ENCODE data around the gene UQCRQ. TPM values are rescaled to one million over a fixed set of nuclear protein-coding genes. Genes with fewer than 3 reads are reported as not detected.

The UQCRQ gene
- total and polyA plus RNA-seq, 2 of the 13 experiments (the other 11 are each of a cell fraction or from before 2014, with no cell fraction given) = 257 to 575 TPM

DNA sequence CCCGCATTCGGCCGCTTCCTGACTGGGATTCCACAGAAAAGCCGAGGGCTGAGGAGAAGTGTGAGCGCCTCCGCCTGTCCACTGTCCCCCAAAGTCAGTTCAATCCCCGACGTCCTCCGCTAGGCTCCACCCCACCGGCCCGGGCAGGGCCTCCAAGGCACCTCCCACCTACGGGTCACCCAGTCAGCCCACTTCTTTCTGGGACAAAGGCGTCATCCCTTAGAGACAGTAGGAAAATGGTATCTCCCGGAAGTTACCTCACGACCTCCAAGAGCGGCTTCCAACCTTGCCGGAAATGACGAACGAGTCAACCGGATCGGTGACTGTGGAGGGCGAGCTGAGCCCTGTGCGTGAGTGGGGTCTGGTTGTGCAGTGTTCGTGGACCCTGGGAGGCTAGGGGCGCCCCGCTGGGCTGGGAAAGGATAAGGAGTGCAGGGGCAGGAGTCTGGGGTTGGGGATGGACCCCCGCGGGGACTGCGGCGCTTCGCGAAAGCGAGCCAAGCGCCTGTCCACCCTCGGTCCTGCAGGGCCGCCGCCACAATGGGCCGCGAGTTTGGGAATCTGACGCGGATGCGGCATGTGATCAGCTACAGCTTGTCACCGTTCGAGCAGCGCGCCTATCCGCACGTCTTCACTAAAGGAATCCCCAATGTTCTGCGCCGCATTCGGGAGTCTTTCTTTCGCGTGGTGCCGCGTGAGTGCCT lies at the start of gene UQCRQ, which contains the start of gene GDF9 (continued):
- peak; percentile 78 for TF ChIP-seq BRF2 (CRISPR knock-in tag; IDR thresholded peaks at IDR 0.05)
- 0 out of 2 replicates have a peak, but pooled peaks have one; percentile 37 for TF ChIP-seq CBX5 (CRISPR knock-in tag; IDR thresholded peaks at IDR 0.05; ENCODE audit: borderline replicate concordance)
- TF ChIP-seq PBX2 (CRISPR knock-in tag; IDR thresholded peaks at IDR 0.05) = no peak
- TF ChIP-seq SIX4 (CRISPR knock-in tag; IDR thresholded peaks at IDR 0.05) = 0 out of 2 replicates have a peak, but pooled peaks have one; percentile 42
- no peak; the same call in 1 of the 2 replicates for TF ChIP-seq MAZ (IDR thresholded peaks at IDR 0.05; ENCODE audit: borderline replicate concordance, low read depth, low read length)
- peak; percentile 87 for TF ChIP-seq MAZ (CRISPR knock-in tag; IDR thresholded peaks at IDR 0.05; ENCODE audit: low read depth)
- TF ChIP-seq ZSCAN12 (CRISPR knock-in tag; IDR thresholded peaks at IDR 0.05) = 0 out of 2 replicates have a peak, but pooled peaks have one; percentile 18
- TF ChIP-seq MTA3 (CRISPR knock-in tag; IDR thresholded peaks at IDR 0.05) = no peak
- 0 out of 2 replicates have a peak, but pooled peaks have one; percentile 17 for TF ChIP-seq MXD4 (CRISPR knock-in tag; IDR thresholded peaks at IDR 0.05)
- TF ChIP-seq, protein P1, sequence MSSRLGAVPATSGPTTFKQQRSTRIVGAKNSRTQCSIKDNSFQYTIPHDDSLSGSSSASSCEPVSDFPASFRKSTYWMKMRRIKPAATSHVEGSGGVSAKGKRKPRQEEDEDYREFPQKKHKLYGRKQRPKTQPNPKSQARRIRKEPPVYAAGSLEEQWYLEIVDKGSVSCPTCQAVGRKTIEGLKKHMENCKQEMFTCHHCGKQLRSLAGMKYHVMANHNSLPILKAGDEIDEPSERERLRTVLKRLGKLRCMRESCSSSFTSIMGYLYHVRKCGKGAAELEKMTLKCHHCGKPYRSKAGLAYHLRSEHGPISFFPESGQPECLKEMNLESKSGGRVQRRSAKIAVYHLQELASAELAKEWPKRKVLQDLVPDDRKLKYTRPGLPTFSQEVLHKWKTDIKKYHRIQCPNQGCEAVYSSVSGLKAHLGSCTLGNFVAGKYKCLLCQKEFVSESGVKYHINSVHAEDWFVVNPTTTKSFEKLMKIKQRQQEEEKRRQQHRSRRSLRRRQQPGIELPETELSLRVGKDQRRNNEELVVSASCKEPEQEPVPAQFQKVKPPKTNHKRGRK (CRISPR knock-in tag; IDR thresholded peaks at IDR 0.05) = no peak
- no peak for TF ChIP-seq SNAI1 (CRISPR knock-in tag; IDR thresholded peaks at IDR 0.05; ENCODE audit: borderline replicate concordance)
- no peak for TF ChIP-seq RFX5 (IDR thresholded peaks at IDR 0.05; ENCODE audit: low read depth, low read length)
- TF ChIP-seq HNRNPLL (IDR thresholded peaks at IDR 0.05; ENCODE audit: low read depth, low read length, poor library complexity, severe bottlenecking) = peak; percentile 54
- TF ChIP-seq RCOR2 (CRISPR knock-in tag; IDR thresholded peaks at IDR 0.05) = peak; percentile 70
- TF ChIP-seq, protein P2, sequence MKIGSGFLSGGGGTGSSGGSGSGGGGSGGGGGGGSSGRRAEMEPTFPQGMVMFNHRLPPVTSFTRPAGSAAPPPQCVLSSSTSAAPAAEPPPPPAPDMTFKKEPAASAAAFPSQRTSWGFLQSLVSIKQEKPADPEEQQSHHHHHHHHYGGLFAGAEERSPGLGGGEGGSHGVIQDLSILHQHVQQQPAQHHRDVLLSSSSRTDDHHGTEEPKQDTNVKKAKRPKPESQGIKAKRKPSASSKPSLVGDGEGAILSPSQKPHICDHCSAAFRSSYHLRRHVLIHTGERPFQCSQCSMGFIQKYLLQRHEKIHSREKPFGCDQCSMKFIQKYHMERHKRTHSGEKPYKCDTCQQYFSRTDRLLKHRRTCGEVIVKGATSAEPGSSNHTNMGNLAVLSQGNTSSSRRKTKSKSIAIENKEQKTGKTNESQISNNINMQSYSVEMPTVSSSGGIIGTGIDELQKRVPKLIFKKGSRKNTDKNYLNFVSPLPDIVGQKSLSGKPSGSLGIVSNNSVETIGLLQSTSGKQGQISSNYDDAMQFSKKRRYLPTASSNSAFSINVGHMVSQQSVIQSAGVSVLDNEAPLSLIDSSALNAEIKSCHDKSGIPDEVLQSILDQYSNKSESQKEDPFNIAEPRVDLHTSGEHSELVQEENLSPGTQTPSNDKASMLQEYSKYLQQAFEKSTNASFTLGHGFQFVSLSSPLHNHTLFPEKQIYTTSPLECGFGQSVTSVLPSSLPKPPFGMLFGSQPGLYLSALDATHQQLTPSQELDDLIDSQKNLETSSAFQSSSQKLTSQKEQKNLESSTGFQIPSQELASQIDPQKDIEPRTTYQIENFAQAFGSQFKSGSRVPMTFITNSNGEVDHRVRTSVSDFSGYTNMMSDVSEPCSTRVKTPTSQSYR (CRISPR knock-in tag; IDR thresholded peaks at IDR 0.05; ENCODE audit: borderline replicate concordance) = no peak; the same call in 1 of the 2 replicates
- TF ChIP-seq FOSL1 (CRISPR knock-in tag; IDR thresholded peaks at IDR 0.05; ENCODE audit: borderline replicate concordance) = no peak
- no peak for TF ChIP-seq ZNF672 (CRISPR knock-in tag; IDR thresholded peaks at IDR 0.05)
- peak; percentile 74; the same call in 1 of the 2 replicates for TF ChIP-seq ZNF430 (CRISPR knock-in tag; IDR thresholded peaks at IDR 0.05)
- TF ChIP-seq ZBTB8A (CRISPR knock-in tag; IDR thresholded peaks at IDR 0.05; ENCODE audit: borderline replicate concordance, low read depth) = peak; percentile 96
- TF ChIP-seq ZNF616 (CRISPR knock-in tag; IDR thresholded peaks at IDR 0.05; ENCODE audit: low read depth) = no peak
- TF ChIP-seq ZNF703 (CRISPR knock-in tag; IDR thresholded peaks at IDR 0.05; ENCODE audit: borderline replicate concordance) = no peak
- TF ChIP-seq NAIF1 (CRISPR knock-in tag; IDR thresholded peaks at IDR 0.05; ENCODE audit: borderline replicate concordance) = peak; percentile 75; the same call in 1 of the 2 replicates
- peak; percentile 18; the same call in 1 of the 2 replicates for TF ChIP-seq ZFP37 (CRISPR knock-in tag; IDR thresholded peaks at IDR 0.05; ENCODE audit: borderline replicate concordance)
